Retina (tissue), 1 donor: ENCODE data around the gene PLAGL2.
"Not testable (repeated sequence)": the region's sequence is repeated elsewhere in the genome, so short reads cannot be mapped to it uniquely, and the experiment has no call there.

Experiments used
- DNase-seq: peaks from one replicate; pipeline ENCODE4 v3.0.0-alpha.2; 2016

PLAGL2 gene

GRCh38 chr20:32204205-32205109 is 3.1 kb downstream of the PLAGL2 start:
- DNase-seq: no peak

- no peak for DNase-seq
Measured at GRCh38 chr20:32203356-32204204, 4.0 kb downstream of the PLAGL2 start.

- DNase-seq: no peak
Measured at GRCh38 chr20:32201977-32202363, 5.6 kb downstream of the PLAGL2 start.

- no peak for DNase-seq
Measured at GRCh38 chr20:32201296-32201976, 6.1 kb downstream of the PLAGL2 start.

DNA sequence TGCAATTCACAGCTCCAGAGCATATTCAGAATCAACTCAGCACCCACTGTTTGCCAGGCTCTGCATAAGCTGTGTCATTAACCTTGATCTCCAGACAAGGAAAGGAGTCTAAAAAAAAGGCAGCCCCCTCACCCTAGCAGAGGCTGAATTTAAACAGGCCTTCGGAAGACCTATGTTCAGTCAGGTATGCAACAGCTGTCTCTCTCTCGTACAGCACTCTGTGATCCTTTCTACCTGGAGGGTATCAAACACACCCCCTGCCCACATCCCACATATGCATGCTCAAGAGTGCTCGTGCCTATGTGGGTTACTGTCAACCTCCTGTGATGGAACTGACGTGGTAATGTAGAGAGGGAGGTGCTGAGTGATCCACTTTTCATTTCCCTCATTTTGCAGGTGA is 8.5 kb downstream of the PLAGL2 start:
- no peak for DNase-seq

DNA sequence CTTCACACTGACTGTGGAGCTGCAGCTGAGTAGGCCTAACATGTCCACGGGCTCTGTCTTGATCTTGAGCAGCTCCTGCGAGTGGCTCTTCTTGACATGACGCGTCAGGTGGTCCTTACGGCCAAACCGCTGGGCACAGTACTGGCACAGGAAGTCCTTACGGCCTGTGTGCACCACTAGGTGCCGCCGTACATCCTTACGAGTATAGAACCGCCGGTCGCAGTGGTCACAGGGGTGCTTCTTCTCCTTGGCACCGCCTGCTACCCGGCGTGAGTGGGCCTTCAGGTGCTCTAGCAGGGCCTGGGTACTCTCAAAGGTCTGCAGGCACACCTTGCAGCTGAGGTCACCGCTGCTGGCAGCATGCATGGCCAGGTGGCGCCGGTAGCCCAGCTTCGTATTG is 10.4 kb downstream of the PLAGL2 start:
- not testable (repeated sequence) for DNase-seq

DNA sequence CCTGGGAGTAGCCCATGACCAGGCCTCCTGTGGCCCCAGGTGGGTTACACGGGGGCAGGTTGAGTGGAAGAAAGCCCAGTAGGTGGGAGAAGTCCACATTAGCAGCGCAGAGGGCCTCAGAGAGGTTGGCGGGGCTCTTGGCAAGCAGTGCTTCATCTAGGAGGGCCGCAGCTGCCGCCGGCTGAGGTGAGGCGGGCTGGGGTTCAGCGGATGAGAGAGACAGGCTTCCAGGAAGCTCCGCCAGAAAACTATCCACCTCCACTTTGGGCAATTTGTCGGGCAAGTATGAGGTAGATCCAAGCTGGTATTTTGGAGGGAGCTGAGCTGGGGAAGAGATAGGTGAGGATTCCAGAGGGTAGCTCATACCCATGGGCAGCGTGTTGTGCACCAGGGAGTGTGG is 10.9 kb downstream of the PLAGL2 start:
- not testable (repeated sequence) for DNase-seq

DNA sequence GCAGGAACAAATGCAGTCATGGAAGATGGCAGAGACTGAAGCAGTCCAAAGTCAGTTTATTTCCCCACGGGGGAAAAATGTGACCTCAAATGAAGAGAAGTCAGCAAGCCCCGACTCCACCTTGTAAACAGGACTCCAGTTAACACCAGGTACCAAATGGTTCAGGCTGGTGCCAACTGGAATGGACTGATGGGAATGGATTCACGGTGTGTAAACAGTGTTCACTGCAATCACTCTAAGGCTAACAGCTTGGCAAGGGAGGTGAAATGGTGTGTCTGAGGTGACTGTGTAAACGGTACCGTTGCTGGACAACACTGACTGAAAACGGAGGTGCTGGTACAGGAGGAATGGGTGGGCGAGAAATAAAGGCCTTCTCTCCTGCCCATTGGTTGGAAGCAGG is 12.0 kb downstream of the PLAGL2 start:
- DNase-seq: no peak

DNA sequence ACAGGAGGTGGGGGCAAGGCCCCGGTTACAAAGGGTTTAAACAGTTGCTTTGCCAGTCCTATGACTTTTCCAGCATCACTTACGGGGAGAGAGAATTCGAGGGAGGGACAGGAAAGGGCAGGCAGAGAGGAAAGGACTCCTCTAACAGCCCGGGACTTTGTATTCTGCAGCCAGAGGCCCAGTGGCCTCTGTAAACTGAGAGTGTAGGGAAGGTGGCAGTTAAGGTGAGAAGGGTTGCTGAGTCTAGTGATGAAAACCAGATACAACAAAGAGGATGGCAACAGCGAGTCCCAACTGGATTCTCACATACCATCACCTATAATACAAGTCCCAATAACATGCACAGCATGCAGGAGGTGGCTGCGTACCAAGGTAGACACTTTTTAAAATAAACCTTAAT is 13.5 kb downstream of the PLAGL2 start:
- DNase-seq: no peak

GRCh38 chr20:32193336-32193735 is 14.2 kb downstream of the PLAGL2 start:
- DNase-seq: not testable (repeated sequence)

DNA sequence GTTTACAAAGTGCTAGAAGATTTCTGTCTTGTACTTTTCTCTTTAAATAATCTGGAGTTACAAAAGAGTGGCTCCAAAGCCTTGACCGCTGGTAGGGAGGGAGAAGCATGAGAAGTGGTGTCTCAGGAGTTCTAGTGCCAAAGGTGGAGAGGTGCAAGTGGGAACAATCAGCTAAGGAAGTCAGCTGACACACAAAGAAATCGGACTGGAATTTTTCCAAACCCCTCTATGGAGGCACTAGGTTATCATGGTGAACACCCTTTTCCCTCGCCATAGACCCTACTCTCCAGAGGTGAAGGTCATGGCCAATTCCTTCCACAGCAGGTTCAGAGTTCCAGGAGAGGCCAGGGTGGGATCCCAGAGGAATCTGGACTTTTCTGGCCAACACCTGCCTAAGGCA is 14.8 kb downstream of the PLAGL2 start:
- no peak for DNase-seq

DNA sequence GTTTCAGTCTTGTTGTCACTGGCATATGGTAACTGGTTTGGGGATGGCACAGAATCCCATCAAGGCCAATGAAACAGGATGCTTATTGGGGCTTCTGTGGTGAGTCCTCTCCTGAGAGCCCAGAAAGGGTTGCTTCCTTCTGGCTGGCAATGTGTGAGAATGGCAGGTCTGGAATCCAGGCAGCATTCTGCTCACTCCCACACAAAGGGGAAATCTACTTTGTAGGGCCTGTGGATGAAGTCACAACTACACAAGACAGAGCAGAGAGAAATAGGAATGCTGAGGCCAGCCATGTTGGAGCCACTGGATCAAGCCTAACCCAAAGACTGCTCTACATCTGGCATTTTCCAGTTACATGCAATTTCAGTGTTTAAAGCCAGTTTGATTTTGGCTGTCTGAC is 15.7 kb downstream of the PLAGL2 start:
- DNase-seq: no peak

GRCh38 chr20:32191422-32191821 is 16.1 kb downstream of the PLAGL2 start:
- no peak for DNase-seq

DNA sequence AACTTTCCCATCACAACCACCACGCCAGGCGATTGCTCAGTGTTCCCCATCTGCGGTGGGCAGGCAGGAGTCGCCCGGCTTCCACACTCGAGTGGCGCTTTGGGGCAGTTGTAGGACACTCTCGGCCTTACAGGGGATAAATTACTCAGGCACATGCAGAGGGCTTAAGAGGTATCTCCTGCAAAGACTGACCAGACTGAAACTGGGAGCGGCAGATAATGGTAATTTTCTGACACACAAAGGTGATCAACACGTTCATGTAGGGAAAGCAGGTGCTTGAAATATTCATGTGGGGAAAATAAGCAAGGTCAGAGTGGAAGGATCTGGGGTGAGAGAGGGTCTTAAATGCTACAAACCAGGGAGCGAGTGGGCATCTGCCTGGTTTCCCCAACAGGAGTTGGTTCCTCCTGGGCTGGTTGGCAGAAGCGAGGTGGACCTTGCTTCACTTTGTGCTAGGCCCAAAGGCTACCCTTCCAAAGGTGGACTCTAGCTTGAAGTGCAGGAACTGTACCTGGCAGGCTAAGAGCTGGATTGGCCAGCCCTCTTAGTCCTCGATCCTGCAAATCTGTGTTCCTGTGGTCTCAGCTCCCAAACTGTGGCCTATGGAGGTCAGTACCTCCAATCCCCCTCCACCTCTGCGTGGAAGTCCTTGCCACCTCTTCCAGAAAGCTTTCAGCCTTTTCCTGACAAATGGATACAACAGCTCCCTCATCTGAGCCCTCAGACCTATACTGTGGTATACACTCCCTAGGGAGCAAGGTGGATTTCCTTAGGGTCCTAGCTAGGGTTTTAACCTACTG is 16.7 kb downstream of the PLAGL2 start:
- no peak for DNase-seq

DNA sequence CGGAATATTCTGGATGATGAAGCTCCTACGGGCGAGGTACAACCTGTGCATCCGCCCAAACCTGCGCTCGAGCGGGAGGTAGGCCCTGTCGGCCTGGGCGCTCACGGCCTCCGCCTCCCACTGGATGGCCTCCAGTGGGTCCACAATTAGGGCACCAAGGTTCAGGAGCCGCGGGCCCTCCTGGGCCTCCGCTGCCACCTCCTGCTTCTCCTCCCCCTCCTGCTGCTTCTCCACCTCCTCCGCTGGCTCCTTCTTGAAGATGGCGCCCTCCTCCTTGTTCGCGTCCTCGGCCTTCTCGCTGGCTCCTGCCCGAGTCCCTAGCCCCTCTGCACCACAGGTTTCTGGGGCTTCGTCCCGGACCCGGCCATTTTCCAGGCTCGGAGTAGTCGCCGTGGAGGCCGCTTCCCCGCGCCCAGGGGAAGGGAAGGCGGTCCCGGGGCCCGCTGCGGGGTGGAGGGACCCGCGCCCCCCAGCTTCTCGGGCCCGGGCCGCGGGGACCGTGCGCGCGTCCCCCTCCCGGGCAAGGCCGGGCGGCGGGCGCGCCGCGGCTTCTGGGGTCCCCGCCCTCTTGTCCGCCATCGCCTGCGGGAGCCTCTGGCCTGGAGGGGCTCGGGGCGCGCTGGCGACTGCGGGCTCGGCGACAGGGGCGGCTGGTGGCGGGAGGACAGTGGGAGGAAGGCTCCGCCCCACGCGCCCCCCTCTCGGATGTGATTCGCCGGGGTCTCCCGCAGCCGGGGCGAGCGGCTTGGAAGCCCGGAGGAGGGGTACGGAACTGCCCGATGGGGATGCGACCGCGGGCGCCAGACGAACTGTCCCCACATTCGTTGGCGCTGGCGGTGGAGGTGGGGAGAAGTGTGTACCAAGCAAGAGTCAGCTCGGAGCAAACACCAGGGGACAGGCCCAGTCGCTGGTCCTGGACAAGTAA is 17.6 kb downstream of the PLAGL2 start:
- DNase-seq: peak; percentile 87

GRCh38 chr20:32189123-32189410 is 18.5 kb downstream of the PLAGL2 start:
- peak; percentile 19 for DNase-seq

DNA sequence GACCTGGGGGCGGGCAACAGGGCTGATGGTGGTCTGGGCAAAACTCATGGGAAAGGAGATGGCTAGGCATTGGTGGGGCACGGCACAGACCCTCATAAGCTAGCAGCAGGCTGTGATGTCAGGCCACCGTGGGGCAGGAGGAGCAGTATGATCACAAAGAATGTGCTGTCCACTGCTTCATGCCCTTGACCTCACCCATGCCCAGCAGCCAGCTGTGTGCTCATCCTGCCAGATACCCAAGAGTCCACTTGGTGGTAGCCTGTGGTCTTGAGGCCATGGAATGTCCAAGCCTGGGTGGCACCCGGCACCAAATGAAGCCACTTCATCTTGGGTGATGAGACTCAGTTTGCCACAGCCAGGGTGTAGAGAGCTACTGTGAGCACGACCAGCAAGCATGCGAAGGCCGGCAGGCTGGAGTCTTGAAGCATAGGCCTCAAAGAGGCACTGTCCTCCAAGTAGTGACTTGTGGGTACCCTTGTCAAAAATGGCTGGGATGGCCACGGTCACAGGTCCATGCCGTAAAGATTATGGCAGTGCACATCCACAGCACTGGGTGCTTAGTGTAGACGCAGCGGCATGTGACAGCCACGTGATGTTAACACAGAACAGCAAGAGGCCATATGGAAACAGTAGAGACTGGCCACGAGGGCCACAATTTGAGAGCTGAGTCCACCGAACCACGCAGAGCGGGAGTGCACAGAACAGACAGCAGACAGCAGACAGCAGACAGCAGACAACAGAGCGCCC is 19.0 kb downstream of the PLAGL2 start:
- DNase-seq: no peak

- no peak for DNase-seq
Measured at GRCh38 chr20:32186506-32186905, 21.0 kb downstream of the PLAGL2 start.

- no peak for DNase-seq
Measured at GRCh38 chr20:32184961-32185603, 22.5 kb downstream of the PLAGL2 start.

DNA sequence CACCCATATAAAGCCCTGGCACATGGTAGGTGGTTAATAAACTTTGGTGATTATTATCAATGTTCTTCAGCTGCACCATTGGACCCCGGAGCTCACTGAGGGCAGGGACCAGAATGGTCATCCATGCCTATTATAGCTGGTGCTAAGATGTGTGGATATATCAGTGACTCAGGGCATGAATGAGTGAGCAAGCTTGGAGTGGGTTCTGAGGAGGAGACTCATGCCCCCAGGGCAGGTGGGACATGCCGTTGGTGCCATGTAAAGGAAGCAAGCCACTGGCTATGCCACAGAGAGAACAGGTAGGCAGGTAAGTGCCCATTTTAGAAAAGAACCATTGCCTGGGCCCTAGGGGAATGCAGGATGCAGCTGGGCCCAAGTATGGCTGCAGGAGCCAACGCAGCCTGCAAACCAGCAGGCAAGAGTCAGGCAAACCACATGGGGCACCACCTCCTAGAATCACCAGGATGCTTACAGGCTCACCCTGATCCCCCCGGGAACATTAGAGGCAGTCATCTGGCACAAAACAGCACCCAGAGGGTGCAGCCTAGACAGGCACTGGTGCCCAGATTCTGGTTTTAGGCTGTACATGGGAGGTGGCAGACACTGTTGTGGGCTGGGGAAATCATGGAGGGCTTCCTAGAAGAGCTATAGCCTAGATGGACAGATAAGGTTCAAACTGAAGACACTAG is 23.5 kb downstream of the PLAGL2 start:
- DNase-seq: no peak
